Epithelial cell of proximal tubule (primary cell): Measurements from ENCODE around the gene MINDY4. TPM values are rescaled to one million over a fixed set of nuclear protein-coding genes. Genes with fewer than 3 reads are reported as not detected.

Experiments used
- DNase-seq: peaks from one replicate; pipeline ENCODE4 v3.0.0-alpha.2; 2011; ENCODE audit warnings: low read depth
- H3K4me3 ChIP-seq: 2 replicates; pipeline ENCODE4 v1.5.1; 2011; ENCODE audit warnings: low read depth, mild to moderate bottlenecking, low read length
- CTCF ChIP-seq: conservative IDR thresholded peaks from 2 replicates; pipeline ENCODE4 v1.5.1; 2012; ENCODE audit warnings: low read depth, mild to moderate bottlenecking, low read length
- total RNA-seq: library from RNA; depleted of rRNA; stranded (reverse); fragments of >200 nt; gene quantifications from 2 replicates; pipeline ENCODE4 v1.2.3, GENCODE V29; 2015

The MINDY4 gene
- total RNA-seq, 1 donor from 2014 or later: 5.2 TPM

DNA sequence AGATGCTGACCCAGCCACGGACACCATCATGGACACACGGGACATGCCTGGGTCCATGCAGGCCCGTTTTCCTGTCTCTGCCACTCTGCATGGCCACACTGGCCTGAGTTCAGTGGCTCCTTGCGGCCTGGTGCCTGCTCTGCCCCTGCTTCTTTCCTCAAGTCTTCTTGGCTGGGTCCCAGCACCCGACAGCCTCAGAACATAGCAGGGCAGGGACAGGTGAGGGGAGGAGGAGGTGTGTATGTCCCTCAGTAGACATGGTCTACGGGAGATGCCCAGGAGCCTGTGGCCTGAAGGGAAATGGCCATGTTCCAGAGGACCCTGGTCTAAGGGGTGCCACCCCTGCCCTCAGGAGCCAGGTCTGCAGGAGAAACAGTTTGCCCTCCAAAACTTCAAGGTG lies 138.2 kb downstream of the MINDY4 start:
- TF ChIP-seq CTCF: no peak
- DNase-seq: no peak
- no peak overlapping the region for H3K4me3 ChIP-seq

DNA sequence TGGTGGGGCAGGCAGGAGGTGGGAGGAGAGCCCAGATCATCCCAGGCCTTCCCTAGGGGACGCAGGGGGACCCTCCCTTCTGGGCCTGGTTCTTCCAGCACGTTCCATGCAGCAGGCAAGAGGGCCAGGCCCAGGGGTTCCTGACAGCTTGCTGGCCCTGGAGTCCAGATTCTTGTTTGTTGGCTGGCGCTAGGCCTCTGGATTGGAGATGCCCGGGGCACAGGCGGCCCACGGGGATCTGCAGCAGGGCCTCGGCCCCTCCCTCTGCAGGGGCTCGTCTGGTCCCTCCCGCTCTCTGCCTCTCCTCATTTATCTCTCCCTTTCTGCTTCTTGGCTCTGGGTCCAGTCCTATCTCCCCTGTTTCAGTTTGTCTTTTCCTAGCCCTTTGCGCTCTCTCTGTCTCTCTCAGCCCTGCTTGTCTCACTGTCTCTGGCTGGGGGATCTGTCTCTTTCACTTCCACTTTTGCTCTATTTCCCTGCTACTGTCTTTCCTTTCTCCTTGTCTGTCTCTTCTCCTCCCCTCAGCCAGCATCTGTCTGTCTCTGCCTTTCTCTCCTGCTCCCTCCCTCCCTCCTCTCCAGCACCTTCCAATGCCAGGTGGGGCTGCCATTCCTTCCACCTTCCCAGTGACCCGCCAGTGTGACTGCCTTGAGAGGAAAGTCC lies 139.3 kb downstream of the MINDY4 start:
- no peak for DNase-seq
- no peak for TF ChIP-seq CTCF
- H3K4me3 ChIP-seq: no peak overlapping the region

DNA sequence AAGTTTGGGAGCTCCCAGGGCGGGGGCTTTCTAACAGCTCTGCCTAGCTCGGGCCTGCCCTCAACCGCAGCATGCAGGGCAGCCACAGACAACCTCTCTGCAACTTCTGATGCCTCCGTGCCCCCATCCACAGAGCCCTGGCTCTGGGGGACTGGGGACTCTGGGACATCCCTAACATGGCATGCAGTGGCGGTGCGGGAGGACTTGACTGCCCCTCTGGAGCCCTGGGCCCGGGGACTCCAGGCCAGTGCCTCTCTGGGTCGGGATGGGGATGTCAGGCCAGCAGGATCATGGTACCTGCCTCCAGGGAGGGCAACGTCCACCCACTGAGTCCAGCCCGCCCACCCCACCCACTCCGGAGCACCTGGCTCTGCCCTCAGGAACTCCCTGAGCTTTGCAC lies 139.9 kb downstream of the MINDY4 start:
- H3K4me3 ChIP-seq: no peak overlapping the region
- TF ChIP-seq CTCF: no peak
- no peak for DNase-seq

- TF ChIP-seq CTCF: no peak
- peak within 1 kb of the TSS; percentile 57 for H3K4me3 ChIP-seq
- DNase-seq: no peak
These were observed 140.3 kb downstream of the MINDY4 start, which contains the start of gene AQP1 for GRCh38 chr7:30911561-30911969. Gene AQP1, plus strand, starts transcription at chr7:30911853. Its CDS starts 57 bp downstream, at chr7:30911910.

DNA sequence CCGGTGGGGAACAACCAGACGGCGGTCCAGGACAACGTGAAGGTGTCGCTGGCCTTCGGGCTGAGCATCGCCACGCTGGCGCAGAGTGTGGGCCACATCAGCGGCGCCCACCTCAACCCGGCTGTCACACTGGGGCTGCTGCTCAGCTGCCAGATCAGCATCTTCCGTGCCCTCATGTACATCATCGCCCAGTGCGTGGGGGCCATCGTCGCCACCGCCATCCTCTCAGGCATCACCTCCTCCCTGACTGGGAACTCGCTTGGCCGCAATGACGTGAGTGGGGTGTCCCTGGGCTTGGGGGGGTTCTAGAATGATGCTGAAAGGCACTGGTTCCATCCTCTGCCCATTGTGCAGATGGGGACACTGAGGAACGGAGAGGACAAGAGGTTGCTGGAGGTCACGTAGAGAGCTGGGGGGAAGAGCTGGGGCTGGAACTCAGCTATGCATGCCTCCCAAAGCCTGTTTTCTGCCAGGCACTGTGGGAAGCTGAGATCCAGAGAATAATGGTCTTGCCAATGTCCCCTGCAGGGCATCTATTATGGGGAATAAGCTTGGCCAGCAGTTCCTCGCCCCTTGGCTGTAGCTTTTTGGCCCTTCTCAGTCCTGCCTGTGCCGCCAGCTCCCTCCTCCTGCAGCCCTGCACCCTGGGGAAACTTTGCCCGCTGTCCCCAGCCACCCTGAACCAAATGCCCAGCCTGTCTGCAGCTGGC lies 141.0 kb downstream of the MINDY4 start:
- no peak for TF ChIP-seq CTCF
- H3K4me3 ChIP-seq: peak overlapping the region; percentile 57
- DNase-seq: no peak

DNA sequence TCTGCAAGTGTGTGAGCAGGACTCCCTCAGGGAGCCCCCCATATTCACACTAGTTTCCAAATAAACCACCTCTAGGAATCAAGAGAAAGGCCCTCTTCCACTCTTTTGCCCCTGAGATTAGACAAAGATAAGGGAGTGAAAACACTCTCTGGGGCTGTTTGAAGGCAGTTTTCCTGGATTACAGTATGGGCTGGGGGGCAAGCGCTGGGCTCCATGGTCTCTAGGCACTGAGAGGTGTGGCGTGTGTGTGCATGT lies 141.4 kb downstream of the MINDY4 start:
- no peak for TF ChIP-seq CTCF
- H3K4me3 ChIP-seq: peak overlapping the region; percentile 57
- no peak for DNase-seq
